Body of pancreas (tissue), 4 donors: ENCODE data around the gene TRPM7. TPM values are rescaled to one million over a fixed set of nuclear protein-coding genes. Genes with fewer than 3 reads are reported as not detected.

Source experiments
- ATAC-seq: fragments of 150-250 bp; one replicate; pipeline ENCODE4 v1.9.1; 2016
- DNase-seq, 4 donors: peaks; one replicate each; pipeline ENCODE4 v3.0.0-alpha.2; 2019
- H3K27ac ChIP-seq, 4 donors: fragments of 200-600 bp; sonication (generic); 1 replicate in 3 of 4; 2 replicates in 1 of 4; pipeline versions ENCODE4 v1.5.1 to v1.6.1; 2016 to 2019; ENCODE audit warnings: mild to moderate bottlenecking in 1 of 4, mixed read lengths in 1 of 4, moderate library complexity in 1 of 4
- H3K27me3 ChIP-seq, 2 donors: fragments of 200-600 bp; sonication (generic); one replicate each; pipeline ENCODE4 v1.6.0; 2016; ENCODE audit warnings: mild to moderate bottlenecking in 1 of 2
- H3K36me3 ChIP-seq, 2 donors: fragments of 200-600 bp; sonication (generic); replicated peaks in 1 of 2; 2 replicates each; pipeline ENCODE4 v1.5.1; 2016; ENCODE audit warnings: low read depth in 2 of 2; ENCODE audit not compliant: insufficient read depth in 1 of 2
- H3K4me1 ChIP-seq: fragments of 200-600 bp; sonication (generic); one replicate; pipeline ENCODE4 v1.6.0; 2016
- H3K4me3 ChIP-seq, 2 donors: fragments of 200-600 bp; sonication (generic); 1 replicate in 1 of 2; 2 replicates in 1 of 2; pipeline ENCODE4 v1.5.1; 2016 to 2019
- H3K9me3 ChIP-seq, 3 donors: fragments of 200-600 bp; sonication (generic); 1 replicate in 2 of 3; 2 replicates in 1 of 3; pipeline ENCODE4 v1.5.1; 2016
- POLR2A ChIP-seq, 3 donors: fragments of 450-650 bp; IDR thresholded peaks; one replicate each; pipeline ENCODE4 v1.6.1; 2016; ENCODE audit warnings: antibody characterized with exemption in 3 of 3, mild to moderate bottlenecking in 2 of 3
- WGBS, 2 donors: methylation state at CpG; one replicate each; pipeline ENCODE4 v1.1.5; 2017; 5-methylcytosine and 5-hydroxymethylcytosine counted together
- intact Hi-C: fragments of 100-400 bp; cut with DNase I; formaldehyde crosslinking; loops from one replicate; pipeline ENCODE4 v1.15.1; 2023
- total RNA-seq, 2 donors: library from RNA; depleted of rRNA; stranded (reverse); fragments of >200 nt; gene quantifications; one replicate each; pipeline ENCODE4 v1.1.0, GENCODE V29; 2016
- TF ChIP-seq, protein P1 (sequence below), 7 experiments: fragments of 450-650 bp in 4 of 7; fragments of 200-600 bp in 3 of 7; sonication (generic) in 3 of 7; IDR thresholded peaks; one replicate each; pipeline ENCODE4 v1.5.1; 2016 to 2019; ENCODE audit warnings: antibody characterized with exemption in 7 of 7

TRPM7 gene
- total RNA-seq, 2 donors from 2014 or later: 40.9 to 43.3 TPM

GRCh38 chr15:50712018-50712417 lies 25.4 kb upstream of the TRPM7 start:
- Histone ChIP-seq H3K4me3 (no peak overlapping the region), H3K27ac (no peak overlapping the region), H3K27me3 (no peaks in the 10 kb centered on the region), H3K36me3 (peaks cover 0 to 4% of the 10 kb centered on the region in 2 donors), H3K9me3 (no peaks in the 10 kb centered on the region), H3K4me1 (no peaks in the 10 kb centered on the region)
- ATAC-seq (no peak), DNase-seq (no peak)
- TF ChIP-seq POLR2A (IDR thresholded peaks at IDR 0.05): no peak
- TF ChIP-seq, protein P1, sequence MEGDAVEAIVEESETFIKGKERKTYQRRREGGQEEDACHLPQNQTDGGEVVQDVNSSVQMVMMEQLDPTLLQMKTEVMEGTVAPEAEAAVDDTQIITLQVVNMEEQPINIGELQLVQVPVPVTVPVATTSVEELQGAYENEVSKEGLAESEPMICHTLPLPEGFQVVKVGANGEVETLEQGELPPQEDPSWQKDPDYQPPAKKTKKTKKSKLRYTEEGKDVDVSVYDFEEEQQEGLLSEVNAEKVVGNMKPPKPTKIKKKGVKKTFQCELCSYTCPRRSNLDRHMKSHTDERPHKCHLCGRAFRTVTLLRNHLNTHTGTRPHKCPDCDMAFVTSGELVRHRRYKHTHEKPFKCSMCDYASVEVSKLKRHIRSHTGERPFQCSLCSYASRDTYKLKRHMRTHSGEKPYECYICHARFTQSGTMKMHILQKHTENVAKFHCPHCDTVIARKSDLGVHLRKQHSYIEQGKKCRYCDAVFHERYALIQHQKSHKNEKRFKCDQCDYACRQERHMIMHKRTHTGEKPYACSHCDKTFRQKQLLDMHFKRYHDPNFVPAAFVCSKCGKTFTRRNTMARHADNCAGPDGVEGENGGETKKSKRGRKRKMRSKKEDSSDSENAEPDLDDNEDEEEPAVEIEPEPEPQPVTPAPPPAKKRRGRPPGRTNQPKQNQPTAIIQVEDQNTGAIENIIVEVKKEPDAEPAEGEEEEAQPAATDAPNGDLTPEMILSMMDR (IDR thresholded peaks at IDR 0.05): no peak
- WGBS, 2 donors: 84 to 88% methylated on average over 3 of the region's 3 CpGs
- intact Hi-C loops: no loop called here

DNA sequence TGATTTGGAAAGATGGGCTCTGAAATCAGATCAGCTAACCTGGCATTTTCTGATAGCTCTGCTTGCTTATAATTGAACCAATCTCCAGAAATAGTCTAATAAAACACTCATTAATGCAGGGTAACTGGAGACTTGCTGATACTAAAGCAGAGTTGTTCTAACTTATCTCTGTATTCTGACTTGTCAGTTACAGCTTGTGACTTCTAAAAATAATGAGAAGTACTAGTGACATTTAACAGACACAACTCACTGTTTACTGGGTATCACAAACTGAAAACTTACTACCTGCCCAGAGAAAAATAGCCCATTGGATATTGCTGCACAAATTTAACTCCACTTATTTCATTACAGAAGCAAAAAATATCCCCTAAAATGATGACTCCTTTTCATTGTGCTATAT lies 24.0 kb upstream of the TRPM7 start:
- H3K4me1 ChIP-seq: no peaks in the 10 kb centered on the region
- no peak for ATAC-seq

DNA sequence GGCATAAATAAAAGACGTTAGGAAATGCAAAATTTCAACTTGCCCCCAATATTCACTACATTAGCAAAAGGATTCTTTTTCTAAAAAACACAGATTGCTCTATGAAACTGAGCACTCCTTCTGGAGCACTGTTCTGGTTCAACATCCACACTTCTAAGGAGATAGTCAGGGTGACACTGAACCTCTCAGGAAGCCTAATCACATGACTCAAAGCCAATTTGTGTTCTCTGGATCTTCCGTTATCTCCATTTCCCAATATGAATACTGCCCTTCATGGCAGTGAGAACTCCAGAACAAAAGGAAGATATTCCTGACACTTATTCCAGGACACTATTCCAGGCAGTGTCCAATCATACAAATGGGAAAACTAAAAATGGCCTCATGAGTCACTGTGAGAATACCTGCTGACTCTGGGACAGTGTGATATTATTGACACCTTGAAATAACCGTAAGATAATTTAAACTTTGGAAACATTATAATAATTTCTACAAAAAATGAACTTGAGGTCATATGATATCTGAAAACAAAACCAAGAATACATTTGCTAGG lies 21.4 kb upstream of the TRPM7 start:
- no peaks in the 10 kb centered on the region for H3K27me3 ChIP-seq
- TF ChIP-seq, protein P1 (IDR thresholded peaks at IDR 0.05): no peak
- TF ChIP-seq POLR2A (IDR thresholded peaks at IDR 0.05): no peak
- H3K4me1 ChIP-seq: no peaks in the 10 kb centered on the region
- no peak overlapping the region for H3K4me3 ChIP-seq
- H3K27ac ChIP-seq: no peak overlapping the region
- intact Hi-C loops: no loop called here
- WGBS, 2 donors: 89 to 93% methylated on average over 3 of the region's 3 CpGs
- H3K36me3 ChIP-seq: peaks cover 0 to 4% of the 10 kb centered on the region in 2 donors
- ATAC-seq: no peak
- no peak for DNase-seq
- no peaks in the 10 kb centered on the region for H3K9me3 ChIP-seq

More for the DNA sequence above, 24.0 kb upstream of the TRPM7 start:
- TF ChIP-seq, protein P1 (IDR thresholded peaks at IDR 0.05): no peak
- TF ChIP-seq POLR2A (IDR thresholded peaks at IDR 0.05): no peak
- intact Hi-C loops: no loop called here
- Histone ChIP-seq H3K36me3 (peaks cover 0 to 4% of the 10 kb centered on the region in 2 donors), H3K27ac (no peak overlapping the region), H3K27me3 (no peaks in the 10 kb centered on the region), H3K4me3 (no peak overlapping the region), H3K9me3 (no peaks in the 10 kb centered on the region)
- no peak for DNase-seq

DNA sequence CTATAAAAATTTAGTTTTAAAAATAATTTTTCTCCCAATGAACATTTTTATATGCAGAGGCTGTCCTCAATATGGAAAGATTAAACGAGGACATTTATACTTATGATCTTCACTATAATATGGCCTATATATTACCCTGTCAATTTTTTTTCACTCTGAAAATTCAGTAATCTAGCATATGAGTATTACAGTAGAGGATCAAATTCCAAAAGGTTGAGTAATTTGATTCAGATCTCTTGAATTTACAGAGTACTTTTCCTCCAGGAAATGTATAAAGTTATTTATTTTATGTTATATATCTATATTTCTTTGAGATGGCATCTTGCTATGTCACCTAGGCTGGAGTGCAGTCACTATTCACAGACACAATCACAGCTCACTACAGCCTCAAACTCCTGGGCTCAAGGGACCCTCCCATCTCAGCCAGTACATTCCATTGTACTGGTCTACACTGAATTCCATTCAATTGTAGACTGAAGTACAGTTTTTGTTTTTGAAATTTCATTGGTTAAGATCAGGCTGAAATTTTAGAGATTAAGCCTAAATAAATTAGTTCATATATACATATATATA lies 16.3 kb upstream of the TRPM7 start:
- Histone ChIP-seq H3K27ac (no peak overlapping the region), H3K36me3 (peaks cover 0 to 2% of the 10 kb centered on the region in 2 donors), H3K27me3 (no peaks in the 10 kb centered on the region), H3K9me3 (no peaks in the 10 kb centered on the region), H3K4me1 (no peaks in the 10 kb centered on the region), H3K4me3 (no peak overlapping the region)
- intact Hi-C loops: no loop called here
- ATAC-seq (no peak), DNase-seq (no peak)
- no peak for TF ChIP-seq POLR2A (IDR thresholded peaks at IDR 0.05)
- TF ChIP-seq, protein P1 (IDR thresholded peaks at IDR 0.05): no peak
- WGBS, 2 donors: 86 to 92% methylated on average over 1 of the region's 1 CpG

GRCh38 chr15:50698101-50698500 lies 11.5 kb upstream of the TRPM7 start:
- TF ChIP-seq POLR2A (IDR thresholded peaks at IDR 0.05): no peak
- TF ChIP-seq, protein P1 (IDR thresholded peaks at IDR 0.05): no peak
- intact Hi-C loops: no loop called here
- ATAC-seq: no peak
- H3K4me3 ChIP-seq: no peak overlapping the region
- H3K27ac ChIP-seq: no peak overlapping the region
- H3K27me3 ChIP-seq: no peaks in the 10 kb centered on the region
- 86 to 89% methylated on average over 8 of the region's 8 CpGs for WGBS, 2 donors
- no peak for DNase-seq
- no peaks in the 10 kb centered on the region for H3K9me3 ChIP-seq
- H3K36me3 ChIP-seq: no peaks in the 10 kb centered on the region
- no peaks in the 10 kb centered on the region for H3K4me1 ChIP-seq
